ENCODE data around the gene GPR39. TPM values are rescaled to one million over a fixed set of nuclear protein-coding genes. Genes with fewer than 3 reads are reported as not detected.

The GPR39 gene
- total and polyA plus RNA-seq, 2 donors (not counting 1 experiment from before 2014, with no cell fraction given), result 1.00 to 1.3 TPM

GRCh38 chr2:132374961-132375360, 41.6 kb upstream of the GPR39 start:
- no peak for TF ChIP-seq CTCF (conservative IDR thresholded peaks at IDR 0.05 in 1 of 2, IDR thresholded peaks at IDR 0.05 in 1 of 2; ENCODE audit: low read depth in 1 of 2, low read length in 2 of 2)

GRCh38 chr2:132381376-132381775, 35.2 kb upstream of the GPR39 start:
- TF ChIP-seq CTCF (conservative IDR thresholded peaks at IDR 0.05 in 1 of 2, IDR thresholded peaks at IDR 0.05 in 1 of 2; ENCODE audit: low read depth in 1 of 2, low read length in 2 of 2), result no peak
- no peak for TF ChIP-seq EZH2 (IDR thresholded peaks at IDR 0.05; ENCODE audit: low read length, missing control alignments)
- H3K4me1 ChIP-seq (ENCODE audit: control insufficient read depth, extremely low read depth, insufficient read depth, low read length), result no peaks in the 10 kb centered on the region
- DNase-seq (ENCODE audit: low read depth in 2 of 2), result no peak
- H3K27ac ChIP-seq (ENCODE audit: insufficient read depth, low read length), result no peak overlapping the region
- H3K9me3 ChIP-seq (ENCODE audit: control insufficient read depth, insufficient read depth, low read depth, low read length), result no peaks in the 10 kb centered on the region
- H3K36me3 ChIP-seq (ENCODE audit: control insufficient read depth, insufficient read depth, low read length), result no peaks in the 10 kb centered on the region
- H3K79me2 ChIP-seq (ENCODE audit: control insufficient read depth, insufficient read depth, low read length), result no peaks in the 10 kb centered on the region
- H3K4me3 ChIP-seq (replicated peaks in 1 of 4; ENCODE audit: control extremely low read depth in 1 of 4, insufficient read depth in 1 of 4, low read depth in 3 of 4, low read length in 4 of 4), result no peak overlapping the region
- H3K27me3 ChIP-seq (ENCODE audit: control insufficient read depth, insufficient read depth, low read length), result no peaks in the 10 kb centered on the region
- H2AFZ ChIP-seq (ENCODE audit: low read length), result no peak overlapping the region
- no peak overlapping the region for H3K9ac ChIP-seq (ENCODE audit: insufficient read depth, low read length)
- H4K20me1 ChIP-seq (ENCODE audit: control insufficient read depth, extremely low read depth, insufficient read depth, low read length), result no peaks in the 10 kb centered on the region
- H3K4me2 ChIP-seq (ENCODE audit: extremely low read depth, insufficient read depth, low read length), result no peak overlapping the region

More at GRCh38 chr2:132374961-132375360, 41.6 kb upstream of the GPR39 start:
- Histone ChIP-seq H3K79me2 (ENCODE audit: control insufficient read depth, insufficient read depth, low read length) (no peaks in the 10 kb centered on the region), H3K4me3 (replicated peaks in 1 of 4; ENCODE audit: control extremely low read depth in 1 of 4, insufficient read depth in 1 of 4, low read depth in 3 of 4, low read length in 4 of 4) (no peak overlapping the region), H2AFZ (ENCODE audit: low read length) (no peak overlapping the region), H3K36me3 (ENCODE audit: control insufficient read depth, insufficient read depth, low read length) (no peaks in the 10 kb centered on the region), H4K20me1 (ENCODE audit: control insufficient read depth, extremely low read depth, insufficient read depth, low read length) (no peaks in the 10 kb centered on the region), H3K4me1 (ENCODE audit: control insufficient read depth, extremely low read depth, insufficient read depth, low read length) (no peaks in the 10 kb centered on the region), H3K9ac (ENCODE audit: insufficient read depth, low read length) (no peak overlapping the region), H3K27ac (ENCODE audit: insufficient read depth, low read length) (no peak overlapping the region), H3K4me2 (ENCODE audit: extremely low read depth, insufficient read depth, low read length) (no peak overlapping the region), H3K27me3 (ENCODE audit: control insufficient read depth, insufficient read depth, low read length) (no peaks in the 10 kb centered on the region), H3K9me3 (ENCODE audit: control insufficient read depth, insufficient read depth, low read depth, low read length) (no peaks in the 10 kb centered on the region)
- peak in 1 of 2 donors; percentile 33 for DNase-seq (ENCODE audit: low read depth in 2 of 2)

GRCh38 chr2:132383956-132384355, 32.6 kb upstream of the GPR39 start:
- Histone ChIP-seq H4K20me1 (ENCODE audit: control insufficient read depth, extremely low read depth, insufficient read depth, low read length) (no peaks in the 10 kb centered on the region), H3K4me1 (ENCODE audit: control insufficient read depth, extremely low read depth, insufficient read depth, low read length) (no peaks in the 10 kb centered on the region), H3K36me3 (ENCODE audit: control insufficient read depth, insufficient read depth, low read length) (no peaks in the 10 kb centered on the region), H3K9me3 (ENCODE audit: control insufficient read depth, insufficient read depth, low read depth, low read length) (no peaks in the 10 kb centered on the region), H3K27me3 (ENCODE audit: control insufficient read depth, insufficient read depth, low read length) (no peaks in the 10 kb centered on the region), H3K27ac (ENCODE audit: insufficient read depth, low read length) (no peak overlapping the region), H3K4me3 (replicated peaks in 1 of 4; ENCODE audit: control extremely low read depth in 1 of 4, insufficient read depth in 1 of 4, low read depth in 3 of 4, low read length in 4 of 4) (no peak overlapping the region), H3K9ac (ENCODE audit: insufficient read depth, low read length) (no peak overlapping the region), H3K79me2 (ENCODE audit: control insufficient read depth, insufficient read depth, low read length) (no peaks in the 10 kb centered on the region), H3K4me2 (ENCODE audit: extremely low read depth, insufficient read depth, low read length) (no peak overlapping the region), H2AFZ (ENCODE audit: low read length) (no peak overlapping the region)
- DNase-seq (ENCODE audit: low read depth in 2 of 2), result no peak
- TF ChIP-seq EZH2 (IDR thresholded peaks at IDR 0.05; ENCODE audit: low read length, missing control alignments) (no peak), CTCF (conservative IDR thresholded peaks at IDR 0.05 in 1 of 2, IDR thresholded peaks at IDR 0.05 in 1 of 2; ENCODE audit: low read depth in 1 of 2, low read length in 2 of 2) (no peak)
